Activated CD4-positive, alpha-beta T cell treated with anti-CD3 and anti-CD28 coated beads, Interleukin-2, amount 50 U/mL, for 48 hours (primary cell): ENCODE measurements around the gene SPECC1.
"Not testable (repeated sequence)": the region's sequence is repeated elsewhere in the genome, so short reads cannot be mapped to it uniquely, and the experiment has no call there.

Experiments
- DNase-seq, 2 experiments: peaks; one replicate each; pipeline ENCODE4 v3.0.0-alpha.2; 2020

SPECC1 gene, protein sequence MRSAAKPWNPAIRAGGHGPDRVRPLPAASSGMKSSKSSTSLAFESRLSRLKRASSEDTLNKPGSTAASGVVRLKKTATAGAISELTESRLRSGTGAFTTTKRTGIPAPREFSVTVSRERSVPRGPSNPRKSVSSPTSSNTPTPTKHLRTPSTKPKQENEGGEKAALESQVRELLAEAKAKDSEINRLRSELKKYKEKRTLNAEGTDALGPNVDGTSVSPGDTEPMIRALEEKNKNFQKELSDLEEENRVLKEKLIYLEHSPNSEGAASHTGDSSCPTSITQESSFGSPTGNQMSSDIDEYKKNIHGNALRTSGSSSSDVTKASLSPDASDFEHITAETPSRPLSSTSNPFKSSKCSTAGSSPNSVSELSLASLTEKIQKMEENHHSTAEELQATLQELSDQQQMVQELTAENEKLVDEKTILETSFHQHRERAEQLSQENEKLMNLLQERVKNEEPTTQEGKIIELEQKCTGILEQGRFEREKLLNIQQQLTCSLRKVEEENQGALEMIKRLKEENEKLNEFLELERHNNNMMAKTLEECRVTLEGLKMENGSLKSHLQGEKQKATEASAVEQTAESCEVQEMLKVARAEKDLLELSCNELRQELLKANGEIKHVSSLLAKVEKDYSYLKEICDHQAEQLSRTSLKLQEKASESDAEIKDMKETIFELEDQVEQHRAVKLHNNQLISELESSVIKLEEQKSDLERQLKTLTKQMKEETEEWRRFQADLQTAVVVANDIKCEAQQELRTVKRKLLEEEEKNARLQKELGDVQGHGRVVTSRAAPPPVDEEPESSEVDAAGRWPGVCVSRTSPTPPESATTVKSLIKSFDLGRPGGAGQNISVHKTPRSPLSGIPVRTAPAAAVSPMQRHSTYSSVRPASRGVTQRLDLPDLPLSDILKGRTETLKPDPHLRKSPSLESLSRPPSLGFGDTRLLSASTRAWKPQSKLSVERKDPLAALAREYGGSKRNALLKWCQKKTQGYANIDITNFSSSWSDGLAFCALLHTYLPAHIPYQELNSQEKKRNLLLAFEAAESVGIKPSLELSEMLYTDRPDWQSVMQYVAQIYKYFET

DNA sequence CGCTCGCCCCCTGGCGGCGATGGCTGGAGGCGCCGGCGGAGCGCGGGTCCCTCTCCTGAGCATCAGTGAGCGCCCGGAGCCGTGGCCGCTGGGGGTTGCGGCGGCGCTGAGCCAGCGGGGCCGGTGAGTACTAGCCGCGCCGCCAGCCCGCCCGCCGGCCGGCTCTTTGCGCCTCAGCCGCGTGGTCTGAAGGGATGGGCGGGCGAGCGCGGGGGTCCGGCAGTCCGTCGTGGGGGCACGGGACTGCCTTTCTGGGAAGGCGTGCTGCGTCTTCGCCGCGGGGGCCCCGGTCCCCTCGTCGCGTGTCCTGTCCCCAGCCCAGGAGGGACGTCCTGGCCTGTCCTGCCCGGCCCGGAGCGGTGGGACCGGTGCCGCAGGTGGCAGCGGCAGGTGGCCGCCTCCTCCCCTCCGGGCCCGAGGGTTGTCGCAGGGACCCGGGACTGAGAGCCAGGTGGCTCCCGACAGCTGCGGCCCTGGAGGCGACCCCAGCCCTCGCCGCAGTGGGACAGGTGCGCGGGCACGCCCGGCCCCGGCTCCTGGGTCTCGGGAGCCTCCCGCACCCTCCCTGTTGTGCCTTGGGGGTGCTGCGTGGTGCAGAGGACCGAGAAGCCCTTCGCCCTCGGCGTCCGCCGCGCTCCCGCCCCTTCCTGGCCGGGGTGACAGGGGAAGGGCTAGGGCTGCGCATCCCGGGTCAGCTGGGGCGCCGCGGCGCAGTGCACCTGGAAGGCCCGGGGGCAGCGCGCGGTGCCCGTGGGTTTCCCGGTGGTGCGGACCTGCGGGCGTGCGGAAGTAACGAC, at the start of gene SPECC1:
Gene SPECC1 (plus strand): TSS at position 58 of the 797 bp plus-strand sequence. CDS start 87,293 bp downstream, outside the sequence.
- DNase-seq = peak; percentile 86 to 89

- not testable (repeated sequence) for DNase-seq
These were observed 46.2 kb upstream of the SPECC1 start for GRCh38 chr17:19962954-19963353.

GRCh38 chr17:19973156-19973555, 36.0 kb upstream of the SPECC1 start:
- DNase-seq = no peak

DNA sequence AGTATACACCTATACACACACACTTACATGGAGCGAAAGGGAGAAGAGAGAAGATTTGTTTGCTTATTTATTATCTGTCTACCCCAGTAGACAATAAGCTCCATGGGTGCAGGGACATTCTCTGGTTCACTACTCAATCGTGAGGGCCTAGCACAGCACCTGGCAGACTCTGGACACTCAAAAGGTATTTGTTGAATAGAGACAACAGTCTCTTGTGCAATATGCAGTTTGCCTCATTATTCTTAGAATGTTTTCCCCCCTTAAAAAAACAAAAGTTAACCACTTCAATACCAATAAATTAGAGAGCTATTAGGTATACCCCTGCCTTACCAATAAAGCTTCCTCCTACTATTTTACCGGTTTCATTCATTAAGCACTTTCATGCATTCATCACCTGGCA, 33.6 kb upstream of the SPECC1 start:
- no peak for DNase-seq

GRCh38 chr17:19977293-19978208, 31.6 kb upstream of the SPECC1 start, which contains the start of gene AKAP10:
Gene AKAP10 (minus strand): TSS chr17:19977828. CDS start chr17:19977679, 149 bp downstream.
- peak; percentile 98 for DNase-seq

DNA sequence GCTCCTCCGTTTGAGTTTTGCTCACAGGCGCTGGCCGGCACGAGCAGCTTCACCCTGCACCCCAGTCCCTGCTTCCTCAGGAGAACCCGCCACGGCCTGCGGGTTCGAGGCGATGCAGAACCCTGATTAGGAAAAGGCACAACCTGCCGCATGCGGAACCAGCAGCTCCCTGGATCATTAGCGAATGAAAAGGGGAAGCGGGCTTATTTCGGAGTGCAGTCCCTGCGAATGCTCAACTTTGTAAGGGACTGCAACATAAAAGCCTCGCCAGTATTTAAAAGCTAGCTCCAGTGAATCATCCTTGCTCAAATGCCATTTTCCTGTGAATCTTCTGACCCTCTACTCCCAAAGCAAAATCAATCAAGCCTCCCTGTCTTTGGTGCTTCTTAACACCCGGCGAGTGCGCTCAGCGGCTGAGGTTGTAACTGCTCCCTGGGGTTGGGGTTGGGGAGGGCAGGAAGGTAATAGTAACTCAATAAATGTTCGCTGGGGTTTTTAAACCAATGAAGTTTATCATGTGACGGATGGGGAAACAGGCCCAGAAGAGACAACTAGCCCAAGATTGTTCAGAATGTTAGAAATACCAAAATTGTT, 30.9 kb upstream of the SPECC1 start:
- DNase-seq = peak; percentile 26 to 45

DNA sequence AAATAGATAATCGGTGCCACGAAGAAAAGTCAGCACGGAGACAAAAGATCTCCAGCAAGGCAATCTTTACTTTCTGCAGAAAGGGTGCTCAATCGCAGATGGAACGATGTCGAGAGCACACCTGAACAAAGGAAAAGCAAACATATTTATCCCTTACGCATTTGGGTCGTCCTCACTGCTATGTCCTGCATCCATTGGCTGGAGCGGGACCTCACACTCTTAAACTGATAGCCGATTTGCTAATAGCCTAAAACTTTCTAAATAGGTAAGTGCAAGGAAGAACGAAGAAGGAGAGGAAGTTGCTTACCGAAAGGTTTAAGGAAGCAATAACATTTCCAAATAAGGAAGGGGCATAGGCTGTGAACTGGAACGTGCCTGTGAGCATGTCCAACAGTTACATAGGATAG, 30.4 kb upstream of the SPECC1 start:
- DNase-seq = no peak

- no peak for DNase-seq
These were observed 29.0 kb upstream of the SPECC1 start for GRCh38 chr17:19979917-19980770.

GRCh38 chr17:19986941-19987861, 22.0 kb upstream of the SPECC1 start:
- DNase-seq = no peak

GRCh38 chr17:19987897-19988296, 21.3 kb upstream of the SPECC1 start:
- no peak for DNase-seq

DNA sequence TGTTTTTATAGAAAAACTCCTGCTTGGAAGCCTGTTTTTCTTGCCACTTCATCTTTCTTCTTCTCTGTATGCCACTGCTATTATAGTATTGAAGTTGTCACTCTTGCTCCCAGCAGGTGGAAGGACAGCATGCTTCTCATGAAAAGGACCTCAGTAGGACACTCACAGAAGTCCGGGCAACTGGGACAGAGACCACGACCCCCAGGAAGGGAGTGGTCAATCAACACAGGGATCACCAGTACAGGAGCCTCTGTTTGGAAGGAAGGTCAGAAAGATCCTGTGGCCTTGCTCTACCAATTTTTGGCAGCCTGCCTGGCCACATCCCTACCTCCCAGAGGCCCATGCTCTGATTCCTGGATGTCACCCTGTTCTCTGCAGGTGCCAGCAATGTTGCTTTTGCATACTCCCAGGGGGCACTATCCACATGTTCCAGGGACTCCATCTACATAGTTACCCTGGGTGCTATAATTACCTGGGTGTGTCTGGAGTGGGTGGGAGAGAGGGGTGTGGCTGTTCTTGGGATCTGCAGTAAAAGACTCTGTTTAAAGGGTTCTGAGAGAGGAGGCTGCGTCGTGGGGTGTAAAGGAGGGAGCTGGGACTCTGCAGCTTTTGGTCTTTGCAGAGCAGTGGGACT, 17.8 kb upstream of the SPECC1 start:
- DNase-seq = no peak

GRCh38 chr17:19992803-19993713, 16.1 kb upstream of the SPECC1 start:
- DNase-seq = peak; percentile 78 to 83

DNA sequence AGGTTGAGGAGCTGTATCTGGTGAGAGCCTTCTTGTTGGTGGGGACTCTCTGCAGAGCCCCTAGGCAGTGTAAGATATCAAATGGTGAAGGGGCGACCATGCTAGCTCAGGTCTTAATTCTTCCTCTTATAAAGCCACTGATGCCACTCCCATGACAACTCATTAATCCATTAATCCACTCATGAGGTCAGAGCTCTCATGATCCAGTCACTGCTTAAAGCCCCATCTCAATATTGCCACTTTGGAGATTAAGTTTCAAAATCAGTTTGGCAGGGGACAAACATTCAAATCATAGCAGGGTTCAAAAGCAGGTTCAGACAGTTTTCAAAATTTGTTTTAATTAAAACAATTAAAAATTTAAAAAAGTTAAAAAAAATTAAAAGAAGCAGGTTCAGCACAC, 13.1 kb upstream of the SPECC1 start:
- DNase-seq = no peak

DNA sequence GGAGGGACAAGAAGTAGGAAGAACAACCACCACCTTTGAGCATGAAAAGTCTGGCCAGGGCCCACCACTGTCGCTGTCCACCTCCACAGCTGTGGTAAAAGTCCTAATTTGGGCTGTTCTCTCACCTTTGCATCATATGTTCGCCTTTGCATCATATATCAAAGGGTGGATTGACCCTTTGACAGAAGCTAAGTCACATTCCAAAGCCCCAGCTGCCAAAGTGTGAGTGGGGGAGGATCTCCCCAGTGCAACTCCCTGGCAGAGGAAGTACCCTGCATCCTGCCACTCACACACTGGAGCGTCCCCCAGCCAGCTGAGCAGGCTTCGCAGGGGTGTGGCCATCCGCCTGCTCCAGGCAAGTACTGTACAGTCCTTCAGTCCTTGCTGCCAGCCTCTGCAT, 12.7 kb upstream of the SPECC1 start:
- DNase-seq = no peak

- peak; percentile 32 to 35 for DNase-seq
These were observed 712 bp upstream of the SPECC1 start for GRCh38 chr17:20008242-20009051.

- DNase-seq = no peak
These were observed 182 bp upstream of the SPECC1 start for GRCh38 chr17:20009052-20009301.
